MM.1S (cell line): ENCODE measurements around the gene SIT1.

Experiments
- CTCF ChIP-seq: fragments of 300-600 bp; sonication (generic); IDR thresholded peaks from 2 replicates; pipeline ENCODE4 v1.5.1; 2016; ENCODE audit warnings: antibody characterized with exemption, low read length, mixed read lengths
- EZH2 ChIP-seq: fragments of 300-600 bp; sonication (generic); optimal IDR thresholded peaks from 2 replicates; pipeline ENCODE3; 2017; ENCODE audit warnings: low read depth, mild to moderate bottlenecking, antibody characterized with exemption, low read length, mixed read lengths

GRCh38 chr9:35673132-35674024, 22.6 kb upstream of the SIT1 start, which contains the start of gene CA9:
- TF ChIP-seq CTCF (no peak), EZH2 (no peak)
